Left ventricle myocardium inferior (tissue), 1 donor: ENCODE data around the gene SELPLG. TPM values are rescaled to one million over a fixed set of nuclear protein-coding genes. Genes with fewer than 3 reads are reported as not detected.
"Not testable (repeated sequence)": the region's sequence is repeated elsewhere in the genome, so short reads cannot be mapped to it uniquely, and the experiment has no call there.

ENCODE experiments used
- DNase-seq: peaks from one replicate; pipeline ENCODE4 v3.0.0-alpha.2; 2020
- H3K27ac ChIP-seq: fragments of 200-600 bp; replicated peaks from 2 replicates; pipeline ENCODE4 v1.8.0; 2021
- H3K27me3 ChIP-seq: fragments of 200-600 bp; 2 replicates; pipeline ENCODE4 v1.8.0; 2021; ENCODE audit warnings: low read depth
- H3K36me3 ChIP-seq: fragments of 200-600 bp; 2 replicates; pipeline ENCODE4 v1.8.0; 2021
- H3K4me1 ChIP-seq: fragments of 200-600 bp; 2 replicates; pipeline ENCODE4 v1.8.0; 2021
- H3K4me3 ChIP-seq: fragments of 200-600 bp; 2 replicates; pipeline ENCODE4 v1.8.0; 2021; ENCODE audit warnings: mild to moderate bottlenecking, moderate library complexity
- H3K9me3 ChIP-seq: fragments of 200-600 bp; replicated peaks from 2 replicates; pipeline ENCODE4 v1.8.0; 2021
- intact Hi-C: fragments of 100-400 bp; cut with micrococcal nuclease; formaldehyde crosslinking; loops from one replicate; pipeline ENCODE4 v1.11.0; 2022
- total RNA-seq: library from RNA; stranded (reverse); fragmentation: NEBNext Ultra II Directional; extraction: Animal tissue kit (Norgen Biotek cat#: 25700); gene quantifications from one replicate; pipeline ENCODE4 v1.2.1, GENCODE V29; 2021
- TF ChIP-seq, protein P1 (sequence below): fragments of 200-600 bp; IDR thresholded peaks from 2 replicates; pipeline ENCODE4 v1.8.0; 2021; ENCODE audit warnings: antibody characterized with exemption, mild to moderate bottlenecking, borderline replicate concordance
- donor health status: DM: no; HTN: yes; CAD: no; lungs with severe emphysema.

Gene SELPLG
- total RNA-seq, 1 donor from 2014 or later: 3.4 TPM

GRCh38 chr12:108622921-108623514, 10.7 kb downstream of the SELPLG start:
- Histone ChIP-seq H3K27ac (peak overlapping the region; percentile 62), H3K27me3 (no peaks in the 10 kb centered on the region), H3K36me3 (no peaks in the 10 kb centered on the region), H3K4me3 (no peak overlapping the region), H3K9me3 (no peaks in the 10 kb centered on the region), H3K4me1 (peaks cover 16% of the 10 kb centered on the region)
- TF ChIP-seq, protein P1, sequence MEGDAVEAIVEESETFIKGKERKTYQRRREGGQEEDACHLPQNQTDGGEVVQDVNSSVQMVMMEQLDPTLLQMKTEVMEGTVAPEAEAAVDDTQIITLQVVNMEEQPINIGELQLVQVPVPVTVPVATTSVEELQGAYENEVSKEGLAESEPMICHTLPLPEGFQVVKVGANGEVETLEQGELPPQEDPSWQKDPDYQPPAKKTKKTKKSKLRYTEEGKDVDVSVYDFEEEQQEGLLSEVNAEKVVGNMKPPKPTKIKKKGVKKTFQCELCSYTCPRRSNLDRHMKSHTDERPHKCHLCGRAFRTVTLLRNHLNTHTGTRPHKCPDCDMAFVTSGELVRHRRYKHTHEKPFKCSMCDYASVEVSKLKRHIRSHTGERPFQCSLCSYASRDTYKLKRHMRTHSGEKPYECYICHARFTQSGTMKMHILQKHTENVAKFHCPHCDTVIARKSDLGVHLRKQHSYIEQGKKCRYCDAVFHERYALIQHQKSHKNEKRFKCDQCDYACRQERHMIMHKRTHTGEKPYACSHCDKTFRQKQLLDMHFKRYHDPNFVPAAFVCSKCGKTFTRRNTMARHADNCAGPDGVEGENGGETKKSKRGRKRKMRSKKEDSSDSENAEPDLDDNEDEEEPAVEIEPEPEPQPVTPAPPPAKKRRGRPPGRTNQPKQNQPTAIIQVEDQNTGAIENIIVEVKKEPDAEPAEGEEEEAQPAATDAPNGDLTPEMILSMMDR: no peak
- DNase-seq: no peak
- intact Hi-C loops: no loop called here

- Histone ChIP-seq H3K36me3 (no peaks in the 10 kb centered on the region), H3K9me3 (no peaks in the 10 kb centered on the region), H3K27ac (peak overlapping the region; percentile 62), H3K4me3 (no peak overlapping the region), H3K4me1 (peaks cover 20% of the 10 kb centered on the region), H3K27me3 (no peaks in the 10 kb centered on the region)
- no peak for DNase-seq
- intact Hi-C loops: no loop called here
- TF ChIP-seq, protein P1: no peak
These were observed 11.3 kb downstream of the SELPLG start for GRCh38 chr12:108622421-108622820.

DNA sequence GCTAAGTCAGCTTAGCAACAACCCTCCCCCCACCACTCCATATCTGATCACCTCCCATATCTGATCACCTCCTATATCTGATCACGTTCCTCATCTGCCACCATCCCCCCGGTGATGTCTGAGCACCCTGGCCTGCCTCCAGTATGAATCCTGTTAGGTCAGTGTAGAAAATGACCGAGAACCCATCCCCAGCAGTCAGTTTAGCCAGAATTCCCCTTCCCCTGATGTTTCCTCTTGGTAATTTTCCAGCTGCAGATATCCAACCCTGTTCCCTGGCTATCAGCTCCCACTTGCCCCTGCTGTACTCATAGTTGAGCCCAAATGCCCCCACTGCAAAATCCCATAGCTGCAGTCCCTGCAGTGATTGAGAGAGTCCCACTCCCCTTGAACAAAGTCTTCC, 12.5 kb downstream of the SELPLG start:
- peaks cover 20% of the 10 kb centered on the region for H3K4me1 ChIP-seq
- no peaks in the 10 kb centered on the region for H3K27me3 ChIP-seq
- TF ChIP-seq, protein P1: no peak
- no peak overlapping the region for H3K27ac ChIP-seq
- H3K9me3 ChIP-seq: no peaks in the 10 kb centered on the region
- H3K4me3 ChIP-seq: no peak overlapping the region
- no peak for DNase-seq
- intact Hi-C loops: no loop called here
- H3K36me3 ChIP-seq: no peaks in the 10 kb centered on the region

DNA sequence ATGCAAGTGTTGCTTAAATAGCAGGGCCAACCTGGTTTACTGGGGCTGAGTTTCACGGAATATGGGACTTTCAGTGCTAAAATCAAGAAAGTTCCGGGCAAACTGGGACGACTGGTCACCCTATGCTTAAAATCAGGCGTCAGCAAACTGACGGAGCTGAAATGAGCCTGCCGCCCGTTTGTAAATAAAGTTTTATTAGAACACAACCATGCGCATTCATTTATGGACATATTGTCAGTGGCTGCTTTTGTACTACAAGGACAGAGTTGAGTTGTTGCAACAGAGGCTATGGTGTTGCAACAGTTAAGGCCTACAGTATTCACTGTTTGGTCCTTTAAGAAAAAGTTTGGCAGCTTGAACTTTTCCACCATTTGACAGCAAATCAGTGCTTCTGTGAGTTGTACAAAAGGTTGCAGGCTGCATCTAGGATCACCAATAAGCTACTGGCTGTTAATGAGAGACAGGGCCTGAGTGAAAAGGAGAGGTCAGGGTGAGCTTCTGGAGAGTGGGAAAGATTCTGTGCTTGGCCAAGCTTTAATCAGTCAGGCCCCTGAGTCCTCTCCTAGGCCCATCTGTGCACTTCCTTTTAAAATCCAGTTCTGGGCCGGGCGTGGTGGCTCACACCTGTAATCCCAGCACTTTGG, 13.3 kb downstream of the SELPLG start:
- peaks cover 20% of the 10 kb centered on the region for H3K4me1 ChIP-seq
- no peak overlapping the region for H3K27ac ChIP-seq
- intact Hi-C loops: no loop called here
- TF ChIP-seq, protein P1: no peak
- DNase-seq: no peak
- peaks cover 7% of the 10 kb centered on the region for H3K9me3 ChIP-seq
- no peaks in the 10 kb centered on the region for H3K36me3 ChIP-seq
- no peaks in the 10 kb centered on the region for H3K27me3 ChIP-seq
- no peak overlapping the region for H3K4me3 ChIP-seq

- TF ChIP-seq, protein P1: no peak
- no peaks in the 10 kb centered on the region for H3K27me3 ChIP-seq
- intact Hi-C loops: loop anchor here (5.0 kb wide), 1 partner anchor 52 kb away; no protein-coding TSS in a partner anchor
- peaks cover 8% of the 10 kb centered on the region for H3K9me3 ChIP-seq
- no peak for DNase-seq
- no peak overlapping the region for H3K4me3 ChIP-seq
- no peaks in the 10 kb centered on the region for H3K36me3 ChIP-seq
- H3K4me1 ChIP-seq: peaks cover 20% of the 10 kb centered on the region
- H3K27ac ChIP-seq: no peak overlapping the region
These were observed 14.1 kb downstream of the SELPLG start for GRCh38 chr12:108619369-108620160.

GRCh38 chr12:108618953-108619274, 14.8 kb downstream of the SELPLG start:
- H3K9me3 ChIP-seq, H3K27ac ChIP-seq, DNase-seq, H3K36me3 ChIP-seq, H3K27me3 ChIP-seq, H3K4me3 ChIP-seq: not testable (repeated sequence)
- intact Hi-C loops: loop anchor here (5.0 kb wide), 1 partner anchor 52 kb away; no protein-coding TSS in a partner anchor
- H3K4me1 ChIP-seq: peaks cover 20% of the 10 kb centered on the region
